H1 (cell line): ENCODE results near the gene ANO2. TPM values are rescaled to one million over a fixed set of nuclear protein-coding genes. Genes with fewer than 3 reads are reported as not detected.

Experiments
- CTCF ChIA-PET: fragments of 300-600 bp; sonication (Branson Sonifier 250); formaldehyde crosslinking; loops from one replicate; lab custom pipeline; 2021; ENCODE audit not compliant: partially characterized antibody; lab: Charles Lee
- POLR2A ChIA-PET: fragments of 300-600 bp; sonication (Branson Sonifier 250); formaldehyde crosslinking; loops from one replicate; lab custom pipeline; 2021; ENCODE audit warnings: inconsistent platforms; ENCODE audit not compliant: partially characterized antibody; lab: Charles Lee
- DNase-seq, 2 experiments: peaks; one replicate each; pipeline versions ENCODE4 v3.0.0 to v3.0.0-alpha.2; 2010 to 2022; ENCODE audit warnings: low spot score in 2 of 2, low read depth in 1 of 2, mixed read lengths in 1 of 2
- FAIRE-seq: peaks from 2 replicates; lab custom pipeline; 2011; peaks lifted over from hg19 to GRCh38; lab: Jason Lieb, UNC
- H2AFZ ChIP-seq: 2 replicates; pipeline ENCODE4 v1.8.1; 2012; ENCODE audit warnings: low read length, inconsistent platforms
- H2AK5ac ChIP-seq: 2 replicates; pipeline ENCODE4 v1.6.1; 2013; ENCODE audit warnings: low read depth, low read length
- H2BK120ac ChIP-seq: replicated peaks from 2 replicates; pipeline ENCODE3; 2013; ENCODE audit warnings: low read depth, low read length, inconsistent platforms
- H2BK12ac ChIP-seq: 2 replicates; pipeline ENCODE4 v1.6.1; 2013; ENCODE audit warnings: low read depth, low read length
- H2BK15ac ChIP-seq: 2 replicates; pipeline ENCODE4 v1.6.1; 2013; ENCODE audit warnings: low read length
- H2BK20ac ChIP-seq: 2 replicates; pipeline ENCODE4 v1.6.1; 2013; ENCODE audit warnings: low read length
- H2BK5ac ChIP-seq: 2 replicates; pipeline ENCODE4 v1.6.1; 2013; ENCODE audit warnings: low read depth, low read length
- H3K14ac ChIP-seq: 2 replicates; pipeline ENCODE4 v1.6.1; 2013; ENCODE audit warnings: inconsistent platforms; ENCODE audit not compliant: insufficient read length
- H3K18ac ChIP-seq: 2 replicates; pipeline ENCODE4 v1.6.1; 2013; ENCODE audit warnings: low read length; ENCODE audit errors: extremely low read depth
- H3K23ac ChIP-seq: 2 replicates; pipeline ENCODE4 v1.6.1; 2013; ENCODE audit warnings: inconsistent platforms; ENCODE audit not compliant: insufficient read length
- H3K23me2 ChIP-seq: 2 replicates; pipeline ENCODE4 v1.6.1; 2013; ENCODE audit warnings: low read depth, low read length
- H3K27ac ChIP-seq: 2 replicates; pipeline ENCODE4 v1.6.1; 2011; ENCODE audit warnings: low read depth, low read length, inconsistent platforms
- H3K27me3 ChIP-seq, 4 experiments: replicated peaks in 1 of 4; 1 replicate in 1 of 4; 2 replicates in 3 of 4; pipeline versions ENCODE4 v1.6.1 to v1.8.1; 2011 to 2013; ENCODE audit warnings: low read length in 3 of 4, mild to moderate bottlenecking in 3 of 4, inconsistent platforms in 2 of 4, mixed read lengths in 2 of 4, moderate library complexity in 1 of 4; ENCODE audit not compliant: control insufficient read depth in 3 of 4, insufficient read depth in 3 of 4; ENCODE audit errors: extremely low read depth in 1 of 4
- H3K36me3 ChIP-seq, 4 experiments: 2 replicates each; pipeline versions ENCODE4 v1.6.1 to v1.8.1; 2011 to 2013; ENCODE audit warnings: mild to moderate bottlenecking in 4 of 4, low read length in 3 of 4, moderate library complexity in 2 of 4, control low read depth in 1 of 4, inconsistent platforms in 1 of 4; ENCODE audit not compliant: insufficient read depth in 4 of 4, control insufficient read depth in 2 of 4
- H3K4ac ChIP-seq: replicated peaks from 2 replicates; pipeline ENCODE3; 2013; ENCODE audit warnings: low read length, low read depth, mixed read lengths, inconsistent platforms; ENCODE audit not compliant: insufficient read length
- H3K4me1 ChIP-seq, 4 experiments: replicated peaks in 1 of 4; 1 replicate in 1 of 4; 2 replicates in 3 of 4; pipeline versions ENCODE4 v1.6.1 to v1.8.1; 2011 to 2013; ENCODE audit warnings: low read length in 3 of 4, inconsistent platforms in 2 of 4, mixed read lengths in 1 of 4; ENCODE audit not compliant: insufficient read depth in 4 of 4, control insufficient read depth in 3 of 4
- H3K4me2 ChIP-seq, 2 experiments: 2 replicates each; pipeline versions ENCODE4 v1.6.1 to v1.8.1; 2011 to 2013; ENCODE audit warnings: low read depth in 2 of 2, low read length in 2 of 2, control low read depth in 1 of 2, inconsistent platforms in 1 of 2, mild to moderate bottlenecking in 1 of 2; ENCODE audit not compliant: insufficient read depth in 1 of 2
- H3K4me3 ChIP-seq, 4 experiments: fragments of 200-600, 300-600 bp in 1 of 4; sonication (generic), shearing (Covaris generic), sonication (Bioruptor Twin) in 1 of 4; 2 replicates each; pipeline versions ENCODE4 v1.5.1 to v1.8.1; 2011 to 2016; ENCODE audit warnings: low read length in 4 of 4, low read depth in 3 of 4, control low read depth in 2 of 4, inconsistent platforms in 2 of 4, mild to moderate bottlenecking in 2 of 4, mixed read lengths in 1 of 4, moderate library complexity in 1 of 4; ENCODE audit not compliant: insufficient read depth in 2 of 4; ENCODE audit errors: extremely low read depth in 1 of 4
- H3K56ac ChIP-seq: replicated peaks from 2 replicates; pipeline ENCODE3; 2013; ENCODE audit warnings: low read depth, mild to moderate bottlenecking, mixed read lengths, low read length, inconsistent platforms; ENCODE audit not compliant: insufficient read length
- H3K79me1 ChIP-seq: 2 replicates; pipeline ENCODE4 v1.6.1; 2013; ENCODE audit warnings: low read depth, low read length, control low read depth
- H3K79me2 ChIP-seq, 2 experiments: 2 replicates each; pipeline versions ENCODE4 v1.6.1 to v1.8.1; 2012 to 2013; ENCODE audit warnings: low read length in 2 of 2, mild to moderate bottlenecking in 2 of 2, inconsistent platforms in 1 of 2; ENCODE audit not compliant: insufficient read depth in 2 of 2, control insufficient read depth in 1 of 2
- H3K9ac ChIP-seq, 4 experiments: replicated peaks in 1 of 4; 1 replicate in 1 of 4; 2 replicates in 3 of 4; pipeline versions ENCODE4 v1.6.1 to v1.8.1; 2011 to 2013; ENCODE audit warnings: low read depth in 3 of 4, low read length in 3 of 4, control low read depth in 2 of 4, mild to moderate bottlenecking in 2 of 4, moderate library complexity in 2 of 4, inconsistent platforms in 1 of 4; ENCODE audit errors: extremely low read depth in 1 of 4
- H3K9me3 ChIP-seq, 2 experiments: 2 replicates each; pipeline versions ENCODE4 v1.6.1 to v1.8.1; 2012 to 2013; ENCODE audit warnings: mild to moderate bottlenecking in 2 of 2, moderate library complexity in 2 of 2, control low read depth in 1 of 2, inconsistent platforms in 1 of 2, low read depth in 1 of 2, low read length in 1 of 2, mixed read lengths in 1 of 2; ENCODE audit not compliant: insufficient read depth in 2 of 2
- H4K20me1 ChIP-seq, 2 experiments: replicated peaks in 1 of 2; 2 replicates each; pipeline versions ENCODE3 to v1.8.1; 2011 to 2013; ENCODE audit warnings: inconsistent platforms in 2 of 2, low read length in 2 of 2, mild to moderate bottlenecking in 1 of 2; ENCODE audit not compliant: insufficient read depth in 2 of 2, control insufficient read depth in 1 of 2
- H4K5ac ChIP-seq: 2 replicates; pipeline ENCODE4 v1.6.1; 2013; ENCODE audit warnings: low read length, low read depth, mixed read lengths, inconsistent platforms; ENCODE audit not compliant: insufficient read length
- H4K8ac ChIP-seq: 2 replicates; pipeline ENCODE4 v1.8.0; 2013; ENCODE audit warnings: mild to moderate bottlenecking, moderate library complexity, low read length, inconsistent platforms; ENCODE audit not compliant: insufficient read depth; ENCODE audit errors: extremely low read depth
- H4K91ac ChIP-seq: replicated peaks from 2 replicates; pipeline ENCODE3; 2013; ENCODE audit warnings: low read length, mixed read lengths, inconsistent platforms; ENCODE audit not compliant: insufficient read length
- JUND ChIP-seq: IDR thresholded peaks from 2 replicates; pipeline ENCODE4 v1.6.1; 2011; ENCODE audit warnings: mild to moderate bottlenecking, improper control_type of control experiment, low read length
- KDM1A ChIP-seq: fragments of 200-600, 300-600 bp; sonication (generic); IDR thresholded peaks from 2 replicates; pipeline ENCODE4 v1.7.1; 2016; ENCODE audit warnings: mild to moderate bottlenecking, low read length, borderline replicate concordance
- MAFK ChIP-seq: IDR thresholded peaks from 2 replicates; pipeline ENCODE4 v1.6.1; 2012; ENCODE audit warnings: low read depth, mild to moderate bottlenecking, improper control_type of control experiment, low read length
- MAX ChIP-seq: IDR thresholded peaks from 2 replicates; pipeline ENCODE4 v1.6.1; 2012; ENCODE audit warnings: inconsistent platforms
- TCF12 ChIP-seq: IDR thresholded peaks from 2 replicates; pipeline ENCODE4 v1.6.1; 2011; ENCODE audit warnings: low read depth, mild to moderate bottlenecking, low read length
- TEAD4 ChIP-seq: IDR thresholded peaks from 2 replicates; pipeline ENCODE4 v1.6.1; 2012; ENCODE audit warnings: low read depth, low read length, inconsistent platforms, mixed read lengths
- WGBS, 2 experiments: shearing (Covaris generic) in 1 of 2; methylation state at CpG; one replicate each; pipeline versions ENCODE4 v1.1.6 to v1.1.7; 2013 to 2015; ENCODE audit warnings: low lambda C conversion rate in 2 of 2, mixed read lengths in 2 of 2, inconsistent platforms in 1 of 2, low coverage in 1 of 2, missing lambda C conversion rate in 1 of 2; ENCODE audit not compliant: insufficient replicate concordance in 2 of 2, insufficient coverage in 1 of 2, insufficient read length in 1 of 2; ENCODE audit errors: extremely low coverage in 1 of 2, missing lambda C conversion rate in 1 of 2; 5-methylcytosine and 5-hydroxymethylcytosine counted together
- polyA plus RNA-seq, 7 experiments: library from polyadenylated mRNA; depleted of rRNA in 3 of 7; stranded (reverse) in 5 of 7; unstranded in 2 of 7; fragments of >200 nt in 5 of 7; fragments of 200-250 nt in 2 of 7; gene quantifications; 1 replicate in 5 of 7; 2 replicates in 1 of 7; 4 replicates in 1 of 7; pipeline versions ENCODE4 v1.2.1 to v1.2.3, GENCODE V29; 2011 to 2013; ENCODE audit warnings: missing spikeins in 2 of 7, mixed read lengths in 2 of 7
- total RNA-seq: library from RNA; stranded (reverse); fragmentation: NEBNext Ultra II Directional; extraction: Animal tissue kit (Norgen Biotek cat#: 25700); gene quantifications from 2 replicates; pipeline ENCODE4 v1.2.1, GENCODE V29; 2021

Gene ANO2
- total and polyA plus RNA-seq, 2 of the 8 experiments (the other 6 are each of a cell fraction or from before 2014, with no cell fraction given), result 1.9 to 5.5 TPM

GRCh38 chr12:5518584-5519365 lies 426.3 kb downstream of the ANO2 start:
- Histone ChIP-seq H3K56ac (no peak overlapping the region), H3K23me2 (no peaks in the 10 kb centered on the region), H3K36me3 (no peaks in the 10 kb centered on the region), H3K9me3 (no peaks in the 10 kb centered on the region), H3K9ac (no peak overlapping the region), H2BK12ac (peak overlapping the region; percentile 60; the same call in 1 of the 2 replicates), H3K79me1 (no peaks in the 10 kb centered on the region), H3K79me2 (no peaks in the 10 kb centered on the region), H4K8ac (no peak overlapping the region), H3K4me3 (no peak overlapping the region), H3K14ac (no peak overlapping the region), H2BK120ac (no peak overlapping the region), H3K23ac (no peak overlapping the region), H2AFZ (no peak overlapping the region), H4K20me1 (no peaks in the 10 kb centered on the region), H3K27me3 (no peaks in the 10 kb centered on the region), H2BK15ac (no peak overlapping the region; the same call in 1 of the 2 replicates), H3K4me2 (no peak overlapping the region), H2AK5ac (peak overlapping the region; percentile 46; the same call in 1 of the 2 replicates), H4K5ac (no peak overlapping the region), H2BK5ac (no peak overlapping the region), H3K18ac (no peak overlapping the region), H2BK20ac (no peak overlapping the region), H4K91ac (no peak overlapping the region), H3K27ac (no peak overlapping the region), H3K4ac (no peak overlapping the region), H3K4me1 (peaks cover 0 to 7% (median 3%) of the 10 kb centered on the region in 4 experiments; a peak in 5 of 7 replicates)
- DNase-seq, result peak in 1 of 2 experiments; percentile 55
- ChIA-PET CTCF (interaction anchor here (0.5 to 1.5 kb wide), 4 partner anchors 8 to 262 kb away, joined by 3 to 6 read pairs (median 4); no protein-coding TSS in a partner anchor), POLR2A (no interaction called here)
- TF ChIP-seq KDM1A (no peak), TEAD4 (peak; percentile 46), MAX (0 out of 2 replicates have a peak, but pooled peaks have one; percentile 20), MAFK (no peak), TCF12 (no peak), JUND (no peak)
- no peak for FAIRE-seq
- WGBS, 2 experiments, result 83% methylated on average over 7 of the region's 8 CpGs; no CpG with 5 or more reads in 1 of the 2 experiments
